Type B pancreatic cell (in vitro differentiated cells): Measurements from ENCODE around the gene POU2F1. TPM values are rescaled to one million over a fixed set of nuclear protein-coding genes. Genes with fewer than 3 reads are reported as not detected.

Experiments
- DNase-seq: peaks from one replicate; pipeline ENCODE4 v3.0.0; 2021; ENCODE audit warnings: mixed read lengths; ENCODE audit not compliant: unreplicated experiment; ENCODE audit errors: extremely low spot score
- H3K27ac Mint-ChIP-seq: 2 replicates; pipeline ENCODE4 v1.8.0; 2021; ENCODE audit warnings: mild to moderate bottlenecking, mixed read lengths
- H3K27me3 Mint-ChIP-seq: 2 replicates; pipeline ENCODE4 v1.8.0; 2021; ENCODE audit warnings: mixed read lengths
- H3K36me3 Mint-ChIP-seq: 2 replicates; pipeline ENCODE4 v1.8.0; 2021; ENCODE audit warnings: mixed read lengths
- H3K4me1 Mint-ChIP-seq: one replicate; pipeline ENCODE4 v1.8.0; 2021; ENCODE audit warnings: mixed read lengths; ENCODE audit not compliant: unreplicated experiment
- H3K4me3 Mint-ChIP-seq: 2 replicates; pipeline ENCODE4 v1.8.0; 2021; ENCODE audit warnings: mild to moderate bottlenecking, mixed read lengths
- H3K9me3 Mint-ChIP-seq: 2 replicates; pipeline ENCODE4 v1.8.0; 2021; ENCODE audit warnings: mixed read lengths
- total RNA-seq: library from RNA; stranded (reverse); gene quantifications from 2 replicates; pipeline ENCODE4 v1.2.1, GENCODE V29; 2021; ENCODE audit warnings: low replicate concordance
- TF ChIP-seq, protein P1 (sequence below): fragments of 200-600 bp; sonication (generic); conservative IDR thresholded peaks from 2 replicates; pipeline ENCODE4 v1.5.0; 2021; ENCODE audit warnings: antibody characterized with exemption, mild to moderate bottlenecking

Gene POU2F1
- total RNA-seq, 1 donor from 2014 or later: 24.2 TPM

- H3K4me1 Mint-ChIP-seq: no peaks in the 10 kb centered on the region
These were observed 149.2 kb downstream of the POU2F1 start for GRCh38 chr1:167369933-167370332.

GRCh38 chr1:167371030-167371429 lies 150.3 kb downstream of the POU2F1 start:
- Mint-ChIP-seq H3K27ac (no peak overlapping the region), H3K36me3 (peaks cover 14% of the 10 kb centered on the region), H3K27me3 (no peaks in the 10 kb centered on the region), H3K9me3 (no peaks in the 10 kb centered on the region), H3K4me1 (no peaks in the 10 kb centered on the region), H3K4me3 (no peak overlapping the region)
- TF ChIP-seq, protein P1, sequence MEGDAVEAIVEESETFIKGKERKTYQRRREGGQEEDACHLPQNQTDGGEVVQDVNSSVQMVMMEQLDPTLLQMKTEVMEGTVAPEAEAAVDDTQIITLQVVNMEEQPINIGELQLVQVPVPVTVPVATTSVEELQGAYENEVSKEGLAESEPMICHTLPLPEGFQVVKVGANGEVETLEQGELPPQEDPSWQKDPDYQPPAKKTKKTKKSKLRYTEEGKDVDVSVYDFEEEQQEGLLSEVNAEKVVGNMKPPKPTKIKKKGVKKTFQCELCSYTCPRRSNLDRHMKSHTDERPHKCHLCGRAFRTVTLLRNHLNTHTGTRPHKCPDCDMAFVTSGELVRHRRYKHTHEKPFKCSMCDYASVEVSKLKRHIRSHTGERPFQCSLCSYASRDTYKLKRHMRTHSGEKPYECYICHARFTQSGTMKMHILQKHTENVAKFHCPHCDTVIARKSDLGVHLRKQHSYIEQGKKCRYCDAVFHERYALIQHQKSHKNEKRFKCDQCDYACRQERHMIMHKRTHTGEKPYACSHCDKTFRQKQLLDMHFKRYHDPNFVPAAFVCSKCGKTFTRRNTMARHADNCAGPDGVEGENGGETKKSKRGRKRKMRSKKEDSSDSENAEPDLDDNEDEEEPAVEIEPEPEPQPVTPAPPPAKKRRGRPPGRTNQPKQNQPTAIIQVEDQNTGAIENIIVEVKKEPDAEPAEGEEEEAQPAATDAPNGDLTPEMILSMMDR: no peak
- no peak for DNase-seq

More at GRCh38 chr1:167369933-167370332, 149.2 kb downstream of the POU2F1 start:
- H3K36me3 Mint-ChIP-seq: peaks cover 14% of the 10 kb centered on the region
- H3K4me3 Mint-ChIP-seq: no peak overlapping the region
- H3K9me3 Mint-ChIP-seq: no peaks in the 10 kb centered on the region
- no peaks in the 10 kb centered on the region for H3K27me3 Mint-ChIP-seq
- H3K27ac Mint-ChIP-seq: no peak overlapping the region
- DNase-seq: no peak
- TF ChIP-seq, protein P1: no peak

- H3K4me3 Mint-ChIP-seq: no peak overlapping the region
- TF ChIP-seq, protein P1: no peak
- no peaks in the 10 kb centered on the region for H3K4me1 Mint-ChIP-seq
- H3K27me3 Mint-ChIP-seq: no peaks in the 10 kb centered on the region
- peaks cover 21% of the 10 kb centered on the region for H3K36me3 Mint-ChIP-seq
- H3K9me3 Mint-ChIP-seq: no peaks in the 10 kb centered on the region
- no peak overlapping the region for H3K27ac Mint-ChIP-seq
- DNase-seq: no peak
These were observed 152.7 kb downstream of the POU2F1 start for GRCh38 chr1:167373398-167373797.

DNA sequence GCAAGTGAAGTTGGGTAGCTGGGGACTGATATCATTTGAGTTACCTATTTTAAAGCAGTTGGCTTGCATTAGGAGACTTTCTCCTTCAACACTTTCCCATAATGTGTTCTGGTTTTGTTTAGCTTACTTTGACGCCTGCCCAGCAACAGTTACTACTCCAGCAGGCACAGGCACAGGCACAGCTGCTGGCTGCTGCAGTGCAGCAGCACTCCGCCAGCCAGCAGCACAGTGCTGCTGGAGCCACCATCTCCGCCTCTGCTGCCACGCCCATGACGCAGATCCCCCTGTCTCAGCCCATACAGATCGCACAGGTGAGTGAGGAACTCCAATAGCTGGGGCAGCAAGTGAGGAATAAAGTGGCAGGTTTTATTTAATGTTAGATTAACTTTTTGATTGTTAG lies 153.3 kb downstream of the POU2F1 start:
- peaks cover 21% of the 10 kb centered on the region for H3K36me3 Mint-ChIP-seq
- no peak overlapping the region for H3K4me3 Mint-ChIP-seq
- H3K4me1 Mint-ChIP-seq: no peaks in the 10 kb centered on the region
- no peak for DNase-seq
- no peaks in the 10 kb centered on the region for H3K9me3 Mint-ChIP-seq
- H3K27me3 Mint-ChIP-seq: no peaks in the 10 kb centered on the region
- H3K27ac Mint-ChIP-seq: no peak overlapping the region
- TF ChIP-seq, protein P1: no peak

- DNase-seq: no peak
- Mint-ChIP-seq H3K27me3 (no peaks in the 10 kb centered on the region), H3K36me3 (peaks cover 28% of the 10 kb centered on the region), H3K4me1 (no peaks in the 10 kb centered on the region), H3K9me3 (no peaks in the 10 kb centered on the region), H3K4me3 (no peak overlapping the region), H3K27ac (no peak overlapping the region)
- TF ChIP-seq, protein P1: no peak
These were observed 155.3 kb downstream of the POU2F1 start for GRCh38 chr1:167375949-167376348.
